ENCODE data around the gene ADAMTS2. TPM values are rescaled to one million over a fixed set of nuclear protein-coding genes. Genes with fewer than 3 reads are reported as not detected.

The ADAMTS2 gene
- total and polyA plus RNA-seq, 2 of the 8 experiments (the other 6 are each of a cell fraction or from before 2014, with no cell fraction given) = 6.6 to 7.3 TPM

GRCh38 chr5:179253730-179254129, 91.5 kb downstream of the ADAMTS2 start (continued):
- TF ChIP-seq KDM5A (IDR thresholded peaks at IDR 0.05; ENCODE audit: low read length) (no peak), SUZ12 (IDR thresholded peaks at IDR 0.05; ENCODE audit: low read length) (no peak), PHF8 (conservative IDR thresholded peaks at IDR 0.05; ENCODE audit: low read depth, low read length) (no peak), NANOG (IDR thresholded peaks at IDR 0.05; ENCODE audit: insufficient read depth, low read depth, low read length, poor library complexity, severe bottlenecking) (no peak)
- TF ChIP-seq, protein P1, sequence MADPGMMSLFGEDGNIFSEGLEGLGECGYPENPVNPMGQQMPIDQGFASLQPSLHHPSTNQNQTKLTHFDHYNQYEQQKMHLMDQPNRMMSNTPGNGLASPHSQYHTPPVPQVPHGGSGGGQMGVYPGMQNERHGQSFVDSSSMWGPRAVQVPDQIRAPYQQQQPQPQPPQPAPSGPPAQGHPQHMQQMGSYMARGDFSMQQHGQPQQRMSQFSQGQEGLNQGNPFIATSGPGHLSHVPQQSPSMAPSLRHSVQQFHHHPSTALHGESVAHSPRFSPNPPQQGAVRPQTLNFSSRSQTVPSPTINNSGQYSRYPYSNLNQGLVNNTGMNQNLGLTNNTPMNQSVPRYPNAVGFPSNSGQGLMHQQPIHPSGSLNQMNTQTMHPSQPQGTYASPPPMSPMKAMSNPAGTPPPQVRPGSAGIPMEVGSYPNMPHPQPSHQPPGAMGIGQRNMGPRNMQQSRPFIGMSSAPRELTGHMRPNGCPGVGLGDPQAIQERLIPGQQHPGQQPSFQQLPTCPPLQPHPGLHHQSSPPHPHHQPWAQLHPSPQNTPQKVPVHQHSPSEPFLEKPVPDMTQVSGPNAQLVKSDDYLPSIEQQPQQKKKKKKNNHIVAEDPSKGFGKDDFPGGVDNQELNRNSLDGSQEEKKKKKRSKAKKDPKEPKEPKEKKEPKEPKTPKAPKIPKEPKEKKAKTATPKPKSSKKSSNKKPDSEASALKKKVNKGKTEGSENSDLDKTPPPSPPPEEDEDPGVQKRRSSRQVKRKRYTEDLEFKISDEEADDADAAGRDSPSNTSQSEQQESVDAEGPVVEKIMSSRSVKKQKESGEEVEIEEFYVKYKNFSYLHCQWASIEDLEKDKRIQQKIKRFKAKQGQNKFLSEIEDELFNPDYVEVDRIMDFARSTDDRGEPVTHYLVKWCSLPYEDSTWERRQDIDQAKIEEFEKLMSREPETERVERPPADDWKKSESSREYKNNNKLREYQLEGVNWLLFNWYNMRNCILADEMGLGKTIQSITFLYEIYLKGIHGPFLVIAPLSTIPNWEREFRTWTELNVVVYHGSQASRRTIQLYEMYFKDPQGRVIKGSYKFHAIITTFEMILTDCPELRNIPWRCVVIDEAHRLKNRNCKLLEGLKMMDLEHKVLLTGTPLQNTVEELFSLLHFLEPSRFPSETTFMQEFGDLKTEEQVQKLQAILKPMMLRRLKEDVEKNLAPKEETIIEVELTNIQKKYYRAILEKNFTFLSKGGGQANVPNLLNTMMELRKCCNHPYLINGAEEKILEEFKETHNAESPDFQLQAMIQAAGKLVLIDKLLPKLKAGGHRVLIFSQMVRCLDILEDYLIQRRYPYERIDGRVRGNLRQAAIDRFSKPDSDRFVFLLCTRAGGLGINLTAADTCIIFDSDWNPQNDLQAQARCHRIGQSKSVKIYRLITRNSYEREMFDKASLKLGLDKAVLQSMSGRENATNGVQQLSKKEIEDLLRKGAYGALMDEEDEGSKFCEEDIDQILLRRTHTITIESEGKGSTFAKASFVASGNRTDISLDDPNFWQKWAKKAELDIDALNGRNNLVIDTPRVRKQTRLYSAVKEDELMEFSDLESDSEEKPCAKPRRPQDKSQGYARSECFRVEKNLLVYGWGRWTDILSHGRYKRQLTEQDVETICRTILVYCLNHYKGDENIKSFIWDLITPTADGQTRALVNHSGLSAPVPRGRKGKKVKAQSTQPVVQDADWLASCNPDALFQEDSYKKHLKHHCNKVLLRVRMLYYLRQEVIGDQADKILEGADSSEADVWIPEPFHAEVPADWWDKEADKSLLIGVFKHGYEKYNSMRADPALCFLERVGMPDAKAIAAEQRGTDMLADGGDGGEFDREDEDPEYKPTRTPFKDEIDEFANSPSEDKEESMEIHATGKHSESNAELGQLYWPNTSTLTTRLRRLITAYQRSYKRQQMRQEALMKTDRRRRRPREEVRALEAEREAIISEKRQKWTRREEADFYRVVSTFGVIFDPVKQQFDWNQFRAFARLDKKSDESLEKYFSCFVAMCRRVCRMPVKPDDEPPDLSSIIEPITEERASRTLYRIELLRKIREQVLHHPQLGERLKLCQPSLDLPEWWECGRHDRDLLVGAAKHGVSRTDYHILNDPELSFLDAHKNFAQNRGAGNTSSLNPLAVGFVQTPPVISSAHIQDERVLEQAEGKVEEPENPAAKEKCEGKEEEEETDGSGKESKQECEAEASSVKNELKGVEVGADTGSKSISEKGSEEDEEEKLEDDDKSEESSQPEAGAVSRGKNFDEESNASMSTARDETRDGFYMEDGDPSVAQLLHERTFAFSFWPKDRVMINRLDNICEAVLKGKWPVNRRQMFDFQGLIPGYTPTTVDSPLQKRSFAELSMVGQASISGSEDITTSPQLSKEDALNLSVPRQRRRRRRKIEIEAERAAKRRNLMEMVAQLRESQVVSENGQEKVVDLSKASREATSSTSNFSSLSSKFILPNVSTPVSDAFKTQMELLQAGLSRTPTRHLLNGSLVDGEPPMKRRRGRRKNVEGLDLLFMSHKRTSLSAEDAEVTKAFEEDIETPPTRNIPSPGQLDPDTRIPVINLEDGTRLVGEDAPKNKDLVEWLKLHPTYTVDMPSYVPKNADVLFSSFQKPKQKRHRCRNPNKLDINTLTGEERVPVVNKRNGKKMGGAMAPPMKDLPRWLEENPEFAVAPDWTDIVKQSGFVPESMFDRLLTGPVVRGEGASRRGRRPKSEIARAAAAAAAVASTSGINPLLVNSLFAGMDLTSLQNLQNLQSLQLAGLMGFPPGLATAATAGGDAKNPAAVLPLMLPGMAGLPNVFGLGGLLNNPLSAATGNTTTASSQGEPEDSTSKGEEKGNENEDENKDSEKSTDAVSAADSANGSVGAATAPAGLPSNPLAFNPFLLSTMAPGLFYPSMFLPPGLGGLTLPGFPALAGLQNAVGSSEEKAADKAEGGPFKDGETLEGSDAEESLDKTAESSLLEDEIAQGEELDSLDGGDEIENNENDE (IDR thresholded peaks at IDR 0.05; ENCODE audit: insufficient replicate concordance, low read length) = no peak
